ENCODE data around the gene DUSP16.

The DUSP16 gene

DNA sequence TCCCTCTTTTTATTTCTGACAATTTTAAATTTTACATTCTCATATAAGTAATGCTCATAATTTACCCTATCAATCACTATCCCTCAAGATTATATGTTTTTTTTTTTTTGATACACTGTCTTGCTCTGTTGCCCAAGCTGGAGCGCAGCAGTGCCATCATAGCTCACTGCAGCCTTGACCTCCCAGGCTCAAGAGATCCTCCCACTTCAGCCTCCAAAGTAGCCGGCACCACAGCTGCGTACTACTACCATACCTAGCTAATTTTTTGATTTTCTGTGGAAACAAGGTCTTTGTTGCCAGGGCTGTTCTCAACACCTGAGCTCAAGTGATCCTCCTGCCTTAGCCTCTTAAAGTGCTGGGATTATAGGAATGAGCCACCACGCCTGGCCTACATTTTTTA, 4.4 kb downstream of the DUSP16 start:
- POLR2A ChIA-PET = interaction anchor here (0.7 kb wide), 1 partner anchor 164 kb away, joined by 5 read pairs; no protein-coding TSS in a partner anchor
- no peak for DNase-seq (ENCODE audit: extremely low spot score)
- CTCF ChIA-PET = interaction anchor here (0.8 to 2.0 kb wide), 4 partner anchors 9 to 181 kb away, joined by 3 to 6 read pairs (median 4); no protein-coding TSS in a partner anchor
- TF ChIP-seq, protein P1, sequence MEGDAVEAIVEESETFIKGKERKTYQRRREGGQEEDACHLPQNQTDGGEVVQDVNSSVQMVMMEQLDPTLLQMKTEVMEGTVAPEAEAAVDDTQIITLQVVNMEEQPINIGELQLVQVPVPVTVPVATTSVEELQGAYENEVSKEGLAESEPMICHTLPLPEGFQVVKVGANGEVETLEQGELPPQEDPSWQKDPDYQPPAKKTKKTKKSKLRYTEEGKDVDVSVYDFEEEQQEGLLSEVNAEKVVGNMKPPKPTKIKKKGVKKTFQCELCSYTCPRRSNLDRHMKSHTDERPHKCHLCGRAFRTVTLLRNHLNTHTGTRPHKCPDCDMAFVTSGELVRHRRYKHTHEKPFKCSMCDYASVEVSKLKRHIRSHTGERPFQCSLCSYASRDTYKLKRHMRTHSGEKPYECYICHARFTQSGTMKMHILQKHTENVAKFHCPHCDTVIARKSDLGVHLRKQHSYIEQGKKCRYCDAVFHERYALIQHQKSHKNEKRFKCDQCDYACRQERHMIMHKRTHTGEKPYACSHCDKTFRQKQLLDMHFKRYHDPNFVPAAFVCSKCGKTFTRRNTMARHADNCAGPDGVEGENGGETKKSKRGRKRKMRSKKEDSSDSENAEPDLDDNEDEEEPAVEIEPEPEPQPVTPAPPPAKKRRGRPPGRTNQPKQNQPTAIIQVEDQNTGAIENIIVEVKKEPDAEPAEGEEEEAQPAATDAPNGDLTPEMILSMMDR (IDR thresholded peaks at IDR 0.05; ENCODE audit: control extremely low read depth, extremely low read depth, low read depth, missing control alignments) = no peak

DNA sequence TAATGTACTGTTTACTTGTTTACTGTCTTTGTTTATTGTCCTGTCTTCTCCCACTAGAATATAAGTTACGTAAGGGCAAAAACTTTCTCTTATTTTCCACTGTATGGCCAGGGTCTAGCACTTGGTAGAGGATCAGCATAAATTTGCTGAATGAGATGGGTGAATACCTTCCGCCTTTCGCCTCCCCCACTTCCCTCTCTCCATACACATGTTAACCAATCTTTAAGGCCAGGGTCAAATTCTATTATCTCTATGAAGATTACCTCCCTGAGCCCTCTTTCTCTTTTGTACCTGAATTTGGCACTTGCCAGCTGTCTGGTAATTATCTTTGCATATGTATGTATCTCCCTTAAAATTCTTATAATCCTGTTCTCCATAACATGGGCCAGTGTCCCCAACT, 4.9 kb downstream of the DUSP16 start:
- ChIA-PET POLR2A (interaction anchor here (0.7 kb wide), 1 partner anchor 163 kb away, joined by 5 read pairs; no protein-coding TSS in a partner anchor), CTCF (interaction anchor here (0.8 to 1.9 kb wide), 4 partner anchors 8 to 181 kb away, joined by 3 to 6 read pairs (median 4); no protein-coding TSS in a partner anchor)
- TF ChIP-seq, protein P1 (IDR thresholded peaks at IDR 0.05; ENCODE audit: control extremely low read depth, extremely low read depth, low read depth, missing control alignments) = no peak
- no peak for DNase-seq (ENCODE audit: extremely low spot score)

DNA sequence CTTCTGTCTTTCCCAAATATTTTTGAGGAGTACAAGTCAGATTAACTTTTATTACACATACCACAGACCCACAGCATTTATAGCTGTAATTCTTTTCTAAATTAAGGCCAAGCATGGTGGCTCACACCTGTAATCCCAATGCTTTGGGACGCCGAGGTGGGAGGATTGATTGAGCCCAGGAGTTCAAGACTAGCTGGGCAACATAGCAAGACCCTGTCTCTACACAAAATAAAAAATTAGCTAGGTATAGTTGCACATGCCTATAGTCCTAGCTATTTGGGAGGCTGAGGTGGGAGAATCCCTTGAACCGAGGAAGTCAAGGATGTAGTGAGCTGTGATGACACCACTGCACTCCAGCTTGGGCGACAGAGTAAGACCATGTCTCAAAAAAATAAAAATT, 7.0 kb downstream of the DUSP16 start:
- ChIA-PET POLR2A (no interaction called here), CTCF (interaction anchor here (0.9 to 3.3 kb wide), 7 partner anchors 8 to 112 kb away, joined by 3 to 20 read pairs (median 3); partner anchors contain the start of gene DUSP16)
- no peak for DNase-seq (ENCODE audit: extremely low spot score)
- TF ChIP-seq, protein P1 (IDR thresholded peaks at IDR 0.05; ENCODE audit: control extremely low read depth, extremely low read depth, low read depth, missing control alignments) = no peak

DNA sequence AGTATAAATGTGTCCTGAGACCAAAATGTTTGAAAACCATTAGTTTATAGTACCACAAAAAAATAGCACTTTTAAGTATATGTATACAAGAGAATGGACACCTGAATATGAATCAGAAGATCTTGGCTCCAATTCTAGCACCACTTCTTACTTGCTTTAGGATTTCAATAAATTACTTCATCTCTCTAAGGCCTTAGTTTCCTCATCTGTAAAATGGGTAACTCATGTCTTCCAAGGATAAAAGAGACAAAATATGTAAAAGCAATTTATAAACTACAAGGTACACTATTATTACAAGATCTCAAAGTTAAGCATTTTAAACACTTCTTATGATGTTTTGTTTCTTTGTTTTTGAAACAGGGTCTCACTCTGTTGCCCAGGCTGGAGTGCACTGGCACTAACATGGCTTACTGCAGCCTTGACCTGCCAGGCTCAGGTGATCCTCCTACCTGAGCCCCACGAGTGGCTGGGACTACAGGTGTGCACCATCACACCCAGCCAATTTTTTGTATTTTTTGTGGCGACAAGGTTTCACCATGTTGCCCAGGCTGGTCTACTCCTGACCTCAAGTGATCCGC, 9.4 kb downstream of the DUSP16 start:
- no peak for DNase-seq (ENCODE audit: extremely low spot score)
- POLR2A ChIA-PET = no interaction called here
- TF ChIP-seq, protein P1 (IDR thresholded peaks at IDR 0.05; ENCODE audit: control extremely low read depth, extremely low read depth, low read depth, missing control alignments) = no peak
- CTCF ChIA-PET = interaction anchor here (2.8 to 3.3 kb wide), 2 partner anchors 9 to 10 kb away, joined by 9 to 20 read pairs; partner anchors contain the start of gene DUSP16

DNA sequence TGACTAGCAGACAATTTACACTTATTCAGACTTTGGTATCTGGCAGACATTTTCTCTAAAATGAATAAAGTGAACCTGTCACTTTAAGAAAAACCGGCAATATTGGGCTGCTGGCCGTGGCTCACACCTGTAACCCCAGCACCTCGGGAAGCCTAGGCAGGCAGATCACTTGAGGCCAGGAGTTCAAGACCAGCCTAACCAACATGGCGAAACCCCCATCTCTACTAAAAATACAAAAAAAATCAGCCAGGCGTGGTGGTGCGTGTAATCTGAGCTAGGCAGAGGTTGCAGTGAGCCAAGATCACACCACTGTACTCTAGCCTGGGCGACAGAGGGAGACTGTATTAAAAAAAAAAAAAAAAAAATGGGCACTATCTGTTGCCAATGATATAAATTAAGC, 11.5 kb downstream of the DUSP16 start:
- TF ChIP-seq, protein P1 (IDR thresholded peaks at IDR 0.05; ENCODE audit: control extremely low read depth, extremely low read depth, low read depth, missing control alignments) = no peak
- ChIA-PET CTCF (interaction anchor here (0.8 to 0.9 kb wide), 3 partner anchors 7 to 13 kb away, joined by 3 to 4 read pairs (median 4); no protein-coding TSS in a partner anchor), POLR2A (no interaction called here)
- DNase-seq (ENCODE audit: extremely low spot score) = no peak

DNA sequence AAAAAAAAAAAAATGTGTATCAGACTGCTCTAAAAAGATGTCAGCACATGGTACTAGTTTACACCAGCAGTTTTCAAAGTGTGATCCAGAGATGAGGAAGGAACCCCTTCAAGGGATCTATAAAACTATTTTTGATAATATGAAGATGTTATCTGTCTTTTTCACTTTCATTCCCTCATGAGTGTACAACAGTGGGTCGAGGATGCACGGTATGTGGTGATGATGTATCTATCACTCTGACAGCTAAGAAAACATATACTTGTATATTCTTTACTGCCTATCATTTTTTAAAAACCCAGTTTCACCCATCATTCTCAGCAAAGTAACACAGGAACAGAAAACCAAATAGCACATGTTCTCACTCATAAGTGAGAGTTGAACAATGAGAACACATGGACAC, 12.4 kb downstream of the DUSP16 start:
- CTCF ChIA-PET = interaction anchor here (1.7 kb wide), 1 partner anchor 63 kb away, joined by 4 read pairs; no protein-coding TSS in a partner anchor
- TF ChIP-seq, protein P1 (IDR thresholded peaks at IDR 0.05; ENCODE audit: control extremely low read depth, extremely low read depth, low read depth, missing control alignments) = no peak
- POLR2A ChIA-PET = no interaction called here
- DNase-seq (ENCODE audit: extremely low spot score) = no peak

Data from GM10248 (cell line).